LNCAP (cell line): Measurements from ENCODE around the gene MYO7B.

ENCODE experiments used
- TF ChIP-seq, protein P1 (sequence below): fragments of 450-650 bp; IDR thresholded peaks from 2 replicates; pipeline ENCODE4 v1.5.1; 2017; ENCODE audit warnings: mild to moderate bottlenecking

Gene MYO7B

DNA sequence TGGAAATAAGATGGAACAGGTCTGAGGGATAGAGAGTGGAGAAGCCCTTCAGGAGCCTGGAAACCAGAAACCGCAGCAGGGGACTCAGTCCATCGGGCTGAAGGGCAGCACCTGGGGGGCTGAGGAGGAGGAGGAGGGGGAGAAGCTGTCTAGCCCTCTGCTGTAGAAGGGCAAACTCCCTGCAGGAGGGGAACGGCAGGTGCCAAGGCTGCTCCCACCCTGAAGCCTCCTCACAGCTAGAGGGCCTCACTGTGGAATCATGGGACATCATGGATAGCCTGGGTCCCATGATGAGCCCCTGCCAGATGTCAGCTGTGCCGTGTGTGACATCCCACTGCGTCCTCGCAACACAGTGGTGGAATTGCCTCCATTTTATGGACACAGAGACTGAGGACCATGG is 435 bp downstream of the MYO7B start:
- TF ChIP-seq, protein P1, sequence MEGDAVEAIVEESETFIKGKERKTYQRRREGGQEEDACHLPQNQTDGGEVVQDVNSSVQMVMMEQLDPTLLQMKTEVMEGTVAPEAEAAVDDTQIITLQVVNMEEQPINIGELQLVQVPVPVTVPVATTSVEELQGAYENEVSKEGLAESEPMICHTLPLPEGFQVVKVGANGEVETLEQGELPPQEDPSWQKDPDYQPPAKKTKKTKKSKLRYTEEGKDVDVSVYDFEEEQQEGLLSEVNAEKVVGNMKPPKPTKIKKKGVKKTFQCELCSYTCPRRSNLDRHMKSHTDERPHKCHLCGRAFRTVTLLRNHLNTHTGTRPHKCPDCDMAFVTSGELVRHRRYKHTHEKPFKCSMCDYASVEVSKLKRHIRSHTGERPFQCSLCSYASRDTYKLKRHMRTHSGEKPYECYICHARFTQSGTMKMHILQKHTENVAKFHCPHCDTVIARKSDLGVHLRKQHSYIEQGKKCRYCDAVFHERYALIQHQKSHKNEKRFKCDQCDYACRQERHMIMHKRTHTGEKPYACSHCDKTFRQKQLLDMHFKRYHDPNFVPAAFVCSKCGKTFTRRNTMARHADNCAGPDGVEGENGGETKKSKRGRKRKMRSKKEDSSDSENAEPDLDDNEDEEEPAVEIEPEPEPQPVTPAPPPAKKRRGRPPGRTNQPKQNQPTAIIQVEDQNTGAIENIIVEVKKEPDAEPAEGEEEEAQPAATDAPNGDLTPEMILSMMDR: no peak

- TF ChIP-seq, protein P1: no peak
These were observed 1.4 kb downstream of the MYO7B start for GRCh38 chr2:127536707-127537541.

GRCh38 chr2:127537644-127538043 is 2.2 kb downstream of the MYO7B start:
- TF ChIP-seq, protein P1: no peak

GRCh38 chr2:127541809-127542208 is 6.3 kb downstream of the MYO7B start:
- TF ChIP-seq, protein P1: no peak

DNA sequence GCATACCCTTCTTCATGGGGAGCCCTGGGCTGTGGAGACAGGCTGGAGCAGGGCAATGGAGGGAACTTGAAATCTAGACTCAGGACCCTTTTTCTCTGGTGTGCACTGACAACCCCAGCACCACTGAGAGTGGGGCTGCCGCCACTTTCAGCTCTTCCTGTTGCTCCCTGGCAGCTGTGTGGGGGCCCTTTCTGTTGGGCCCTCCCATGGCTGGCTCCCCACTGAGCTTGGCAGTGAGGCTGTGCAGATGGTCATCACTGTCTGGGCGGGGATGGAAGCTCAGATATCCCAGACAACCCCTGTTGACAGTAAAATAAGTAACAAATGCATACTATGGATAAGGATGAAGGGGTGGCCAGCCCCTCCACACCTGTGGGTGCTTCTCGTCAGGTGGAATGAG is 6.7 kb downstream of the MYO7B start:
- TF ChIP-seq, protein P1: no peak

DNA sequence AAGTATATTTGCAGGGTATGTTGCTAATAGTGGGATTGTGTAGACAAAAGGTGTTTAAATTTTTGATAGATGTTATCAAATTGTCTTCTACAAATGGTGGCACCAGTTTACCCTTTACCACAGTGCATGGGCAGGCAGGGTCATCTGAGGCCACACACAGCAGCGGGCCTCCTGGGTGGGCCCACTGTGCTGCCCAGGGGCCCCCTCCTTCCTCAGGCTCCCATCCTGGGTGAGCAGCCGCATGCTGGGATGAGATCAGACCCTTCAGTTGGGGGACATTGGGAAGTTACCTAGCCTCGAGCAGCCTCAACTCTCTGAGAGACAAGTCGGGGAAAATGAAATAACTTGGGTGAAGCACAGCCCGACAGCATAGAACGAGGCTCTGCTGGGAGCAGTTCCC is 9.7 kb downstream of the MYO7B start:
- TF ChIP-seq, protein P1: no peak

- TF ChIP-seq, protein P1: no peak
These were observed 10.3 kb downstream of the MYO7B start for GRCh38 chr2:127545796-127546195.
